Measurements from ENCODE around the gene CACNA1B.
"Not testable (repeated sequence)": the region's sequence is repeated elsewhere in the genome, so short reads cannot be mapped to it uniquely, and the experiment has no call there.

CACNA1B gene

DNA sequence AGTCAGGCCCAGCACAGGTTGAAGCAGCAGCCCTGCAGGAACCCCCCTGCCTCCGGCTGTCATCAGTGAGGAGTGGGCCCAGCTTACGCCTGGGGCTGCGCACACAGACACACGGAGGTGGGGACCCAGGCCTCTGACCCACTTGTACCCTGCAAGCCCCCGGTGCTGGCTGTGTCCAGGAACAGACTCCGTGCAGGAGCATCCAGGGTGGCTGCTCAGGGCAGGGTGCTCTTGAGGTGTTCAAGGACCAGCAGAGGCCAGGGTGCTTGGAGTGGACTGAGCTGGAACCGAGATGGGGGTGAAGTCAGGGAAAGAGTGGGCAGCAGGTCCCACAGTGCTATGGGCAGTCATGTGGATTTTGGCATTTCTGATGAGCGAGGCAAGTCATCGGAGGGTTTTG is 199.5 kb downstream of the CACNA1B start:
- no peak for DNase-seq

DNA sequence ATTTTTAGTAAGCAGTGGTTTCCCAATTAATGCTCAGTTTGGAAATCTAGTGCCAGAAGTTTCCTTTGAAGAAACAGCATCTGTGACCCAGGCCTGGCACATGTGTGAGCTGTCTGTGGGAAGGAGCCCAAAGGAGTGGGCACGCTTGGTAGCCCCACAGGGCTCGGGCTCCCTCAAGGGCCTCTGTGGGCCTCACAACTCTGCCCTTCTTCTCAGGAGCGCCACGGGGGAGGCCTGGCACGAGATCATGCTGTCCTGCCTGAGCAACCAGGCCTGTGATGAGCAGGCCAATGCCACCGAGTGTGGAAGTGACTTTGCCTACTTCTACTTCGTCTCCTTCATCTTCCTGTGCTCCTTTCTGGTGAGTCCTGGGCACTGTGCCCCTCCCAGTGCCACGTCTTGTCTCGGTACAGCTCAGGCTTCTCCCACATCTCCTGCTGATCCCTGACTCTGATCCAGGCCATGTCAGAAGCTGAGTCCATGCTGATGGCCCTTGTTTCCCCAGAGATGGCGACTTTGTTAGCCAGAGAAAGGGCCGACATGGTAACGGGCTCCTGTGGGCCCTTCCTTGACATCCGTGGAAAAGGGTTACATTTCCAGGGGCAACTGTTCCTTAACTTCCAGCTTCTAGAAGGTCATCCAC is 200.4 kb downstream of the CACNA1B start:
- no peak for DNase-seq

DNA sequence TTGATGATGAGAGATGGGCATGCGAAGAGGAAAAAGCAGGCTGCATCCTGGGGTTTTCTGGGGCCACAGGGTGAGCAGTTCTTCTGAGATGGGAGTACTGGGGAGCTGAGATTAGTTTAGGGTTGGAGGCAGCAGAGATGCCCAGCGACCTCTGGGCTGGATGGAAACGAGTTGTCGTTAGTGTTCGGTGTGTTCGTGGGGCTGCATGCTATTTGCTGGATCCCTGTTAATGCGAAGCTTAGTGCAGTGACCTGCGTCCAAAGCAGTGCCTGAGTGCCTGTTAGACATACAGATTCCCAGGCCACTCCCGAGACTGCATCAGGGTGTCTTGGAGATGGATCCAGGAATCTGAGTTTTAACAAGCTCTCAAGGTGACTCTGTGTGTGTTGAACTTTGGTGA is 201.3 kb downstream of the CACNA1B start:
- DNase-seq, result no peak

GRCh38 chr9:138080979-138081378 is 203.4 kb downstream of the CACNA1B start:
- DNase-seq, result no peak

GRCh38 chr9:138082918-138083636 is 205.5 kb downstream of the CACNA1B start:
- DNase-seq, result no peak

GRCh38 chr9:138083873-138084272 is 206.3 kb downstream of the CACNA1B start:
- DNase-seq, result no peak

- no peak for DNase-seq
These were observed 208.0 kb downstream of the CACNA1B start for GRCh38 chr9:138085568-138085967.

GRCh38 chr9:138092057-138092456 is 214.5 kb downstream of the CACNA1B start:
- not testable (repeated sequence) for DNase-seq

GRCh38 chr9:138094028-138094427 is 216.4 kb downstream of the CACNA1B start:
- no peak for DNase-seq

- DNase-seq, result no peak
These were observed 218.4 kb downstream of the CACNA1B start for GRCh38 chr9:138095813-138096518.

DNA sequence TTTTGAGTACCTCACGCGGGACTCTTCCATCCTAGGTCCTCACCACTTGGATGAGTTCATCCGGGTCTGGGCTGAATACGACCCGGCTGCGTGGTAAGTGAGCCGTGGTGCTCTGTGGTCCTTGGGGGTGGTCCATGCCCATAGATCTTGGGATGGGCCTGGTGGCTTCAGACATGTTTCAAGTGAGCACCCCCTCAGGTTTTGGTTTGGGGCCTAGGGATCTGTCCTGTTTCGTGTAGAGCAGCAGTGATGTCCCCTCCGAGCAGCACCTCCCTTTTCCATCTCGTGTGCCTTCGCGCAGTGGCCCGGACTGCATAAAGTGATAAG is 218.9 kb downstream of the CACNA1B start:
- no peak for DNase-seq

DNA sequence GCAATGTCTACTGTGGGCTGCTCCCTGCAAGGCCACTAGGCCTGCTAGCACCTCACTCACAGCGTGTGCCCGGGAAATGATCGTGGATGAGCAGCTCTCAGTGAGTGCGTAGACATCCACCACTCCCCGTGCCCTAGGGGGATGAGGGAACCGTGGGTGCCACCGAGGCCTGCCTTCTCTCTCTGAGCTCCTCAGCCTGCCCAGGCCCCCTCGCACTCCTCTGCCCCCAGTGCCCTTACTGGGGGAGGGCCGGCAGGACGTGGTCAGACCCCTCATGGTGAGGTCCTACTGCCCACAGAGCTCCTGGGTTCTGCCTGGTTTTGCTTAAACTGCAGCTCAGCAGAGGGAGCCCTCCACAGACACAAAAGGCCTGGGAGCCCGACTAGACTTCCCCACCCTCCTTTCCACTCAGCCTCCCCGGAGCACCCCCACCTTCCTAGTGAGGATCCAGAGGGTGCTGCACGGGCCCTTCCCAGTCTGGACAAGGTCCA is 220.0 kb downstream of the CACNA1B start:
- no peak for DNase-seq

DNA sequence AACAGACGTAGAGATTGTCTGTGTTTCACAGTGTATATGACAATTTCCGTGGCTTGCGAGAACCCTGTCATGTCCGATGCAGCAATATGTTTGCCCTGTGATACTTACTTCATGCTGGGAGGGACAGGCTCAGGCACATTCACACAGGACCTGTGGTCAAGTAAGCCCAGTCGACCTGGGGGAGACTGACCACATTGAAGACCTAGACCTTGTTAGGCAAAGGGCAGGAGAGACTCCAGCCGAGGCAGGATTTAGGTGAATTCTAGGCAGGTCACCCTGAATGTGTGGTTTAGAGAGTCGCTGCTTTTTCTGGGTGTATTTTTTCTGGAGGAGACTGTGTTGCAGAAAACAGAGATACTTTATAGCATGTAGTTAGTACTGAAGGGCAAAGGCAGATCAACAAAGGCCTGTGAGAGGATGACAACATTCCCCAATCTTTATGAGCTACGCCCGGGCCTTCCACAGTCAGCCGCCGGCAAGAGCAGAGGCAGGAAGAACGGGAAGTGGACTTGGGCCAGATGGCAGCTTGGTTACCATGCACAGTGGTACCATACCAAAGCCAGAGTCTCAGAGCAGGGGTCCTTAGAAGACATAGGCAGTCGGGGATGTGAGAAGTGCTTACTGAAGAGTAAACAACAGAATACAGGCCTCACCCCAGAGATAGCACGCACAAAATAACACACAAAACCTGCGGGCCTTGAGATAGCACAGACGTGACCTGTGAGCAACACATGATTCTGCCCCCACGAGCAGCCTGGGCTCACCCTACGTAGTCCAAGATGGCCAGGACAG is 220.7 kb downstream of the CACNA1B start:
- no peak for DNase-seq

- no peak for DNase-seq
These were observed 221.6 kb downstream of the CACNA1B start for GRCh38 chr9:138098908-138099791.

GRCh38 chr9:138099803-138100598 is 222.4 kb downstream of the CACNA1B start:
- no peak for DNase-seq

DNA sequence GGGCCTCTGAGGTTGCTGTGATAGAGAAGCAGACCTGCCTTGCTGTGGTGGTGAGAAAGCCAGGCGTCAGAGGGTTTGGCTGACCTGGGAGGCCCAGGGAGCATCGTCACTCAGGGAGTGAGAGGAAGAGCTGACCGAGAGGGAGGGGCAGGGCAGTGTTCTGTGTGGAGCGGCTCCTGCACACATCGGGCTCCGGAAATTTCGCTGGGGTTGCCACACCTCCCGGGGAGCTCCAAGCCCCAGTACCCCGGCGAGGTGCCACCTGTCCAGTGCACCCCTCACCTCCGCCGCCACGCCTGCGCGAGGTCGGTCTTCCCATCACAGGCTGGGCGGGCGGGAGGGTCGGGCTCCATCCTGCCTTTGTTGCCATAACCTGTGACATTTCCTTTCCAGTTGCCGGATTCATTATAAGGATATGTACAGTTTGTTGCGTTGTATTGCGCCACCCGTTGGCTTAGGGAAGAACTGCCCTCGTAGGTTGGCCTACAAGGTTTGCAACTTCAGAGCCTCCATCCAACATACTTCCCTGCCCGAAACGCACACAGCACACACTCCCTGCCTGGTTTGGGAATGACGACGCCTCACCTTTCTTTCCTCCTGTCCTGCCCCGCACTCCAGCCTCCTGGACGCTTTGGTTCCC is 223.2 kb downstream of the CACNA1B start:
- DNase-seq, result no peak

DNA sequence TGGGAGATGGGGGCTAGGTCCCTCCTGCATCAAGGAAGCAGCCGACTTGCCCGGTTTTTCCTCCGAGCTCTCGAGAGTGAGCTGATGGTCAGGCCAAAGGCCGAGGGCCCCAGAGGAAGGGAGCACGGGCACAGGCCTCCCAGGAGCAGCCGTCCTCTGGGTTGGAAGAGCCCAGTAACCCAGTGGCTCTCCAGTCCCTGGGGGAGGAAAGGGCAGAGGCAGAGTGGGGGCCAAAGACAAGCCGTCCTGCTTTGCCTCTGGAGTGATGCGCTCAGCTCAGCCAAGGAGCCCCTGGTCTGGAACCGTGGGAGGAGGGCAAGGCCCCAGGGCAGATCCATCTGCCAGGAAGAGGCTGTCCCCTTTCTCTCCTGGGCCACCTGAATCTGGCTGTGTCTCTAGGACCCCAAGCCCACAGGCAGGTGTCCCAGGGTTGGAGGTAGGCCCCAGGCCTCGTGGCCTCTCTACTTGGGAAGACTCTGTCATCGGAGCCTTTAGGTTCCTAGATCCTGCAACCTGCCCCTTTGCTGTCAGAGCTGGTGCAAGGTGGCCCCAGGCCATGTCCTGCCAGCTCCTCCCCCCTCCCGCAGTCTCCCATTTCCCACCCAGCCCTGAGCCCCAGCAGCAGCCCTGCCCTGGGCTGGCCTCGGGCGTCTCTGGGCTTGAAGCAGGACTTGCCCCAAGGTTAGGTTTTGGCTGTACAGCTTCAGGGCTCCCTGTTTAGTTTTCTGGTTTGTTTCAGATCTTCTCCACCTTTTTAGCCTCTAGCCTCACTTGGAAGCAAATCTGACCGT is 224.1 kb downstream of the CACNA1B start:
- DNase-seq, result no peak

DNA sequence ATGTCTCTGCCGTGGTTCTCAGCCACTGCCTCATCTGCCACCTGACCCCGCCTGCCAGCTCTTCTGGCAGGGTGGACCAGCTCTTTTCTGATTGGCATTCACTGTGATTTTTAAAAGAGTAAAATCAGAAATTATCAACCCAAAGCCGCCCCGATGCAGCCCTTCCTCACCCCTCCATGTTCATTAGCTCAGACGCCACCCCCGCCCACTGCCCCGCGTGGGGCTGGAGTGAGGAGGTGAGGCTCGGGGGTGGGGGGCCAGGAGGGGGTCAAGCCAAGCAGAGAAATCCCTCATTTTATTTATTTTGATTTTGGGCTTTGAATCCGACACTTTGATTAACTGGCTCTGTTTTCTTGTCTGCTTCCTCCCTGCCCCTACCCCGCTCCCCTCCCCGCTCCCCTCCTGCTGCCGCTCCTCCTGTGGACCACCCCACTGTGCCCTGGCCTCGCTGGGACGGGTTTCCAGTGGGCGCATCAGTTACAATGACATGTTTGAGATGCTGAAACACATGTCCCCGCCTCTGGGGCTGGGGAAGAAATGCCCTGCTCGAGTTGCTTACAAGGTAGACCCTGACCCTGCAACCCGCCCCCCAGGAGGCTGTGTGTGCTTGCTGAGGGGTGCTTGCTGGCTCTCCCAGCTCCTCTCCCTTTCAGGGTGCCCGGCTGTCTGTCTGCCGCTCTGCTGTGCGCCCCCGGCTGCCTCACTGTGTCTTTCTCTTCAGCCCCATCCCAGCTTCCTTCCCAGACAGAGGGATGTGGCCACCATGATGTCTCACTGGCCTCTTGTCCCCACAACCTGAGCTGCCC is 224.9 kb downstream of the CACNA1B start:
- no peak for DNase-seq
